ENCODE data around the gene UTP11.

Gene UTP11

DNA sequence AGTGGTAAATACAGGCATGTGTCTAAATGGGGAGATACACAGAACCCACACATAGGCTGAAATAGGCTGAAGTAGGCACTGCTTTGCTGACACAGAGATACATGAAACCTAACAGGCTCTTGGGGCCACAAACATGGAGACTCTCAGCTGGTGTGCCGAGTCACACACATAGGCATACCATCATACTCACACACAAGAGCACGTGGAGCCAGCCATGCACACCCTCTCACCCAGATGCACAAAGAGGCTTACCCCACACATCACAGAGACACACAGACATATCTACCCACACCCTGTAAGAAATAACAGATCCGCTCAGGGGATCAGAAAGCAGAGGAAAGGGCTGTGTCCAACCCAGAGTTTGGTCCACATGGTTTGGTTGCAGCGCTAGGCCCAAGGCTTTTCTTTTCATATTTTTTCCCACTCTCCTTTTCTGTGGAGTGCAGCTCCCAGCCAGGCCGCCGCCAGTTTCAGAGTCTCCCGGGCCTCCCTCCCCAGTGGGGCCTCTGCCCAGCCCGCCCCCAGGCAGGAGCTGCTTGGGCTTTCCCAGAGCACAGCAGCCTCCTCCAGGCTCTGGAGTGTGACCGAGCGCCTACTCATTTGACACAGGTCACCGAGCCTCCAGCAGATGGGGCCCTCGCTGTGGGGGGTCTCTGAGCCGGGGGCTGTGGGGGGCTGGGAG lies 38.0 kb downstream of the UTP11 start:
- no peak for ATAC-seq
- no peak for TF ChIP-seq PPARA (CRISPR knock-in tag; IDR thresholded peaks at IDR 0.05; ENCODE audit: borderline replicate concordance)
- TF ChIP-seq RARB (CRISPR knock-in tag; IDR thresholded peaks at IDR 0.05) = no peak
- no peak for TF ChIP-seq SNAI2 (CRISPR knock-in tag; IDR thresholded peaks at IDR 0.05)
- TF ChIP-seq, protein P1, sequence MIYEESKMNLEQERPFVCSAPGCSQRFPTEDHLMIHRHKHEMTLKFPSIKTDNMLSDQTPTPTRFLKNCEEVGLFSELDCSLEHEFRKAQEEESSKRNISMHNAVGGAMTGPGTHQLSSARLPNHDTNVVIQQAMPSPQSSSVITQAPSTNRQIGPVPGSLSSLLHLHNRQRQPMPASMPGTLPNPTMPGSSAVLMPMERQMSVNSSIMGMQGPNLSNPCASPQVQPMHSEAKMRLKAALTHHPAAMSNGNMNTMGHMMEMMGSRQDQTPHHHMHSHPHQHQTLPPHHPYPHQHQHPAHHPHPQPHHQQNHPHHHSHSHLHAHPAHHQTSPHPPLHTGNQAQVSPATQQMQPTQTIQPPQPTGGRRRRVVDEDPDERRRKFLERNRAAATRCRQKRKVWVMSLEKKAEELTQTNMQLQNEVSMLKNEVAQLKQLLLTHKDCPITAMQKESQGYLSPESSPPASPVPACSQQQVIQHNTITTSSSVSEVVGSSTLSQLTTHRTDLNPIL (CRISPR knock-in tag; IDR thresholded peaks at IDR 0.05; ENCODE audit: low read depth) = no peak
- TF ChIP-seq ZNF8 (CRISPR knock-in tag; IDR thresholded peaks at IDR 0.05) = no peak
- TF ChIP-seq ARNTL (CRISPR knock-in tag; IDR thresholded peaks at IDR 0.05; ENCODE audit: borderline replicate concordance, low read depth) = no peak
- TF ChIP-seq CSDC2 (CRISPR knock-in tag; IDR thresholded peaks at IDR 0.05) = no peak
- TF ChIP-seq TCF4 (CRISPR knock-in tag; IDR thresholded peaks at IDR 0.05; ENCODE audit: borderline replicate concordance) = no peak
- TF ChIP-seq, protein P2, sequence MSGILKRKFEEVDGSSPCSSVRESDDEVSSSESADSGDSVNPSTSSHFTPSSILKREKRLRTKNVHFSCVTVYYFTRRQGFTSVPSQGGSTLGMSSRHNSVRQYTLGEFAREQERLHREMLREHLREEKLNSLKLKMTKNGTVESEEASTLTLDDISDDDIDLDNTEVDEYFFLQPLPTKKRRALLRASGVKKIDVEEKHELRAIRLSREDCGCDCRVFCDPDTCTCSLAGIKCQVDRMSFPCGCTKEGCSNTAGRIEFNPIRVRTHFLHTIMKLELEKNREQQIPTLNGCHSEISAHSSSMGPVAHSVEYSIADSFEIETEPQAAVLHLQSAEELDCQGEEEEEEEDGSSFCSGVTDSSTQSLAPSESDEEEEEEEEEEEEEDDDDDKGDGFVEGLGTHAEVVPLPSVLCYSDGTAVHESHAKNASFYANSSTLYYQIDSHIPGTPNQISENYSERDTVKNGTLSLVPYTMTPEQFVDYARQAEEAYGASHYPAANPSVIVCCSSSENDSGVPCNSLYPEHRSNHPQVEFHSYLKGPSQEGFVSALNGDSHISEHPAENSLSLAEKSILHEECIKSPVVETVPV (CRISPR knock-in tag; IDR thresholded peaks at IDR 0.05) = no peak
- no peak for TF ChIP-seq GLIS3 (CRISPR knock-in tag; IDR thresholded peaks at IDR 0.05)
- TF ChIP-seq, protein P3, sequence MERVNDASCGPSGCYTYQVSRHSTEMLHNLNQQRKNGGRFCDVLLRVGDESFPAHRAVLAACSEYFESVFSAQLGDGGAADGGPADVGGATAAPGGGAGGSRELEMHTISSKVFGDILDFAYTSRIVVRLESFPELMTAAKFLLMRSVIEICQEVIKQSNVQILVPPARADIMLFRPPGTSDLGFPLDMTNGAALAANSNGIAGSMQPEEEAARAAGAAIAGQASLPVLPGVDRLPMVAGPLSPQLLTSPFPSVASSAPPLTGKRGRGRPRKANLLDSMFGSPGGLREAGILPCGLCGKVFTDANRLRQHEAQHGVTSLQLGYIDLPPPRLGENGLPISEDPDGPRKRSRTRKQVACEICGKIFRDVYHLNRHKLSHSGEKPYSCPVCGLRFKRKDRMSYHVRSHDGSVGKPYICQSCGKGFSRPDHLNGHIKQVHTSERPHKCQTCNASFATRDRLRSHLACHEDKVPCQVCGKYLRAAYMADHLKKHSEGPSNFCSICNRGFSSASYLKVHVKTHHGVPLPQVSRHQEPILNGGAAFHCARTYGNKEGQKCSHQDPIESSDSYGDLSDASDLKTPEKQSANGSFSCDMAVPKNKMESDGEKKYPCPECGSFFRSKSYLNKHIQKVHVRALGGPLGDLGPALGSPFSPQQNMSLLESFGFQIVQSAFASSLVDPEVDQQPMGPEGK (CRISPR knock-in tag; IDR thresholded peaks at IDR 0.05; ENCODE audit: borderline replicate concordance) = no peak

DNA sequence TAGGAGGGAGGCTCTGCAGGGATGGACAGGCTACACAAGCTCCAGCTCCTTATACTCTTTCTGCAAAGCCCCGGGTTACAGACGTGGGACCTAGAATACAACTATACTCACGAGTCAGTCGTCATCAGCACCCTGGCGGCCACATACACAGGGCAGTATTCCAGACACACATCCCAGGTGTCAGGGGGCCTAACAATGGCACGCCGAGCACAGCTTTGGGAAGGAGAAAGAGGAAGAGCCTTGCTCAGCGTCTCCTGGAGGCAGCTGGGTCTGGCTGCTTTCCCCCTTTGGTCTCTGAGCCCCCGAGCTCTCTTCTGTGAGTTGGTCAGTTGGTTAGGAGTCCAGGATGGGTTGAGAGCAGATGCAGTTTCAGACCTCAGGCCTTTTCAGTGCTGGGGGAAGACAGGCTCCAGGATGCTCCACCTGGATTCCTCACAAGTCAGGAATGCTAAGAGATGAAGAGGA lies 38.6 kb downstream of the UTP11 start:
- TF ChIP-seq ARNTL (CRISPR knock-in tag; IDR thresholded peaks at IDR 0.05; ENCODE audit: borderline replicate concordance, low read depth) (no peak), BACH2 (CRISPR knock-in tag; IDR thresholded peaks at IDR 0.05; ENCODE audit: borderline replicate concordance) (no peak), SNAI2 (CRISPR knock-in tag; IDR thresholded peaks at IDR 0.05) (no peak)
- ATAC-seq = no peak

DNA sequence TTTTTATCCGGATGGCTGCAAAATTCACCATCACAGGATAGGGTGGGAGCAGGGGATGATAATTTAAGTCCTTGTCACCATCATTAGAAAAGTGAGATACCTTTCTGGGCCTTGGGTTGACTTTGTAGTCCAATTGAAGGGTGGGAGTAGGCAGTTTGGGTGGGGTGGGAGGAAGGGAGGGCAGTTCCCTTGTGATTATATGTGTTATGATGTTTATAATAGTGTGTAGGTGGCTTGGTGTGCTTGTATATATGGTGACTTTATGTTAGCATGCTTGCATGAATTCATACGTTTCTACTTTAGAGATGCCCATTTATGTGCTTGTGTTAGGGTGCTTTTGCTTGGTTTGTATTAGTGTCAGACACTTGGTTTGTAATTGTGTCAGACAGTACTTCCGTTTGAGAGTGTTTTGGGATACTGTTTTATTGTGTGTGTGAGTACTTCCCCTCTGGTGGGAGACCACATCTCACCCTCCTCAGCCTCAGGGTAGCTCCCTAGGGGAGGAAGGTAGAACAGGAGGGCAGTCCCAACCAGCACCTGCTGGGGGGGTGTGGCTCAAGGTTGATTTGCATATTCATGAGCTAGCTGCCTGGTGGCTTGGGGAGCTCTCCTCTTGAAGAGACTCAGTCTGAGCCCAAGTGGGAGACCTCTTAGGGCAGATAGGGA lies 40.3 kb downstream of the UTP11 start:
- ATAC-seq = no peak
- TF ChIP-seq ZNF565 (CRISPR knock-in tag; conservative IDR thresholded peaks at IDR 0.05; ENCODE audit: low read depth) (no peak), RARB (CRISPR knock-in tag; IDR thresholded peaks at IDR 0.05) (no peak), SNAI2 (CRISPR knock-in tag; IDR thresholded peaks at IDR 0.05) (no peak), ZFP30 (CRISPR knock-in tag; IDR thresholded peaks at IDR 0.05) (no peak), OSR1 (CRISPR knock-in tag; IDR thresholded peaks at IDR 0.05) (no peak), ARNTL (CRISPR knock-in tag; IDR thresholded peaks at IDR 0.05; ENCODE audit: borderline replicate concordance, low read depth) (no peak), TCF4 (CRISPR knock-in tag; IDR thresholded peaks at IDR 0.05; ENCODE audit: borderline replicate concordance) (no peak), CSDC2 (CRISPR knock-in tag; IDR thresholded peaks at IDR 0.05) (no peak), ZNF8 (CRISPR knock-in tag; IDR thresholded peaks at IDR 0.05) (no peak), ZC3H10 (CRISPR knock-in tag; IDR thresholded peaks at IDR 0.05) (no peak), PPARA (CRISPR knock-in tag; IDR thresholded peaks at IDR 0.05; ENCODE audit: borderline replicate concordance) (no peak), TOX (CRISPR knock-in tag; IDR thresholded peaks at IDR 0.05; ENCODE audit: borderline replicate concordance) (no peak), GLIS3 (CRISPR knock-in tag; IDR thresholded peaks at IDR 0.05) (no peak)
- TF ChIP-seq, protein P3 (CRISPR knock-in tag; IDR thresholded peaks at IDR 0.05; ENCODE audit: borderline replicate concordance) = no peak
- TF ChIP-seq, protein P1 (CRISPR knock-in tag; IDR thresholded peaks at IDR 0.05; ENCODE audit: low read depth) = no peak
- TF ChIP-seq, protein P4, sequence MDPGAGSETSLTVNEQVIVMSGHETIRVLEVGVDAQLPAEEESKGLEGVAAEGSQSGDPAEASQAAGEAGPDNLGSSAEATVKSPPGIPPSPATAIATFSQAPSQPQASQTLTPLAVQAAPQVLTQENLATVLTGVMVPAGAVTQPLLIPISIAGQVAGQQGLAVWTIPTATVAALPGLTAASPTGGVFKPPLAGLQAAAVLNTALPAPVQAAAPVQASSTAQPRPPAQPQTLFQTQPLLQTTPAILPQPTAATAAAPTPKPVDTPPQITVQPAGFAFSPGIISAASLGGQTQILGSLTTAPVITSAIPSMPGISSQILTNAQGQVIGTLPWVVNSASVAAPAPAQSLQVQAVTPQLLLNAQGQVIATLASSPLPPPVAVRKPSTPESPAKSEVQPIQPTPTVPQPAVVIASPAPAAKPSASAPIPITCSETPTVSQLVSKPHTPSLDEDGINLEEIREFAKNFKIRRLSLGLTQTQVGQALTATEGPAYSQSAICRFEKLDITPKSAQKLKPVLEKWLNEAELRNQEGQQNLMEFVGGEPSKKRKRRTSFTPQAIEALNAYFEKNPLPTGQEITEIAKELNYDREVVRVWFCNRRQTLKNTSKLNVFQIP (CRISPR knock-in tag; IDR thresholded peaks at IDR 0.05; ENCODE audit: borderline replicate concordance, low read depth) = no peak
- TF ChIP-seq, protein P5, sequence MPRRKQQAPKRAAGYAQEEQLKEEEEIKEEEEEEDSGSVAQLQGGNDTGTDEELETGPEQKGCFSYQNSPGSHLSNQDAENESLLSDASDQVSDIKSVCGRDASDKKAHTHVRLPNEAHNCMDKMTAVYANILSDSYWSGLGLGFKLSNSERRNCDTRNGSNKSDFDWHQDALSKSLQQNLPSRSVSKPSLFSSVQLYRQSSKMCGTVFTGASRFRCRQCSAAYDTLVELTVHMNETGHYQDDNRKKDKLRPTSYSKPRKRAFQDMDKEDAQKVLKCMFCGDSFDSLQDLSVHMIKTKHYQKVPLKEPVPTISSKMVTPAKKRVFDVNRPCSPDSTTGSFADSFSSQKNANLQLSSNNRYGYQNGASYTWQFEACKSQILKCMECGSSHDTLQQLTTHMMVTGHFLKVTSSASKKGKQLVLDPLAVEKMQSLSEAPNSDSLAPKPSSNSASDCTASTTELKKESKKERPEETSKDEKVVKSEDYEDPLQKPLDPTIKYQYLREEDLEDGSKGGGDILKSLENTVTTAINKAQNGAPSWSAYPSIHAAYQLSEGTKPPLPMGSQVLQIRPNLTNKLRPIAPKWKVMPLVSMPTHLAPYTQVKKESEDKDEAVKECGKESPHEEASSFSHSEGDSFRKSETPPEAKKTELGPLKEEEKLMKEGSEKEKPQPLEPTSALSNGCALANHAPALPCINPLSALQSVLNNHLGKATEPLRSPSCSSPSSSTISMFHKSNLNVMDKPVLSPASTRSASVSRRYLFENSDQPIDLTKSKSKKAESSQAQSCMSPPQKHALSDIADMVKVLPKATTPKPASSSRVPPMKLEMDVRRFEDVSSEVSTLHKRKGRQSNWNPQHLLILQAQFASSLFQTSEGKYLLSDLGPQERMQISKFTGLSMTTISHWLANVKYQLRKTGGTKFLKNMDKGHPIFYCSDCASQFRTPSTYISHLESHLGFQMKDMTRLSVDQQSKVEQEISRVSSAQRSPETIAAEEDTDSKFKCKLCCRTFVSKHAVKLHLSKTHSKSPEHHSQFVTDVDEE (CRISPR knock-in tag; IDR thresholded peaks at IDR 0.05) = no peak
